Heart right ventricle (tissue), 16 donors: ENCODE measurements around the gene ZSWIM8. TPM values are rescaled to one million over a fixed set of nuclear protein-coding genes. Genes with fewer than 3 reads are reported as not detected.

Experiments
- ATAC-seq, 8 donors: fragments of 200-7000 bp; cut with Tn5 transposase; one replicate each; pipeline ENCODE4 v1.9.1; 2020; ENCODE audit warnings: mild to moderate bottlenecking in 8 of 8, moderate library complexity in 8 of 8, moderate number of reproducible peaks in 1 of 8
- DNase-seq, 2 donors: peaks; one replicate each; pipeline ENCODE4 v3.0.0-alpha.2; 2020
- H3K27ac ChIP-seq, 10 donors: fragments of 200-600 bp; sonication (generic) in 2 of 10; one replicate each; pipeline versions ENCODE4 v1.5.0 to v1.8.0; 2020 to 2022; ENCODE audit warnings: mild to moderate bottlenecking in 3 of 10
- H3K27me3 ChIP-seq, 7 donors: fragments of 200-600 bp; one replicate each; pipeline ENCODE4 v1.8.0; 2021 to 2022; ENCODE audit warnings: mild to moderate bottlenecking in 2 of 7
- H3K36me3 ChIP-seq, 9 donors: fragments of 200-600 bp; sonication (generic) in 1 of 9; one replicate each; pipeline versions ENCODE4 v1.5.0 to v1.8.0; 2020 to 2022; ENCODE audit warnings: mild to moderate bottlenecking in 2 of 9
- H3K4me1 ChIP-seq, 9 donors: fragments of 200-600 bp; sonication (generic) in 1 of 9; one replicate each; pipeline versions ENCODE4 v1.5.0 to v1.8.0; 2020 to 2022; ENCODE audit warnings: mild to moderate bottlenecking in 4 of 9
- H3K4me3 ChIP-seq, 10 donors: fragments of 200-600 bp; sonication (generic) in 2 of 10; one replicate each; pipeline versions ENCODE4 v1.5.0 to v1.8.0; 2020 to 2022; ENCODE audit warnings: mild to moderate bottlenecking in 7 of 10, moderate library complexity in 2 of 10
- H3K9me3 ChIP-seq, 11 donors: fragments of 200-600 bp in 10 of 11; sonication (generic) in 2 of 11; one replicate each; pipeline versions ENCODE4 v1.5.0 to v1.8.0; 2013 to 2022; ENCODE audit warnings: mild to moderate bottlenecking in 2 of 11, control low read depth in 1 of 11, moderate library complexity in 1 of 11
- WGBS, 2 donors: extraction: QIAGEN DNeasy Blood & Tissue Kit; methylation state at CpG; one replicate each; pipeline ENCODE4 v1.1.7; 2013; ENCODE audit warnings: inconsistent platforms in 1 of 2; 5-methylcytosine and 5-hydroxymethylcytosine counted together
- intact Hi-C, 10 donors: fragments of 100-400 bp; cut with DNase I; formaldehyde crosslinking; loops; one replicate each; pipeline versions ENCODE4 v1.11.1 to v1.14.2; 2022
- polyA plus RNA-seq, 2 donors: library from polyadenylated mRNA; stranded (reverse); fragments of 200-250 nt; gene quantifications; one replicate each; pipeline ENCODE4 v1.2.3, GENCODE V29; 2013
- total RNA-seq, 10 donors: library from RNA; stranded (reverse); fragmentation: NEBNext Ultra II Directional in 3 of 10; extraction: Animal tissue kit (Norgen Biotek cat#: 25700) in 3 of 10; gene quantifications; one replicate each; pipeline versions ENCODE4 v1.2.1 to v1.2.4, GENCODE V29; 2021 to 2023
- TF ChIP-seq, protein P1 (sequence below), 9 donors: fragments of 200-600 bp; sonication (generic) in 2 of 9; IDR thresholded peaks; one replicate each; pipeline versions ENCODE4 v1.5.0 to v1.8.0; 2021 to 2022; ENCODE audit warnings: antibody characterized with exemption in 9 of 9, mild to moderate bottlenecking in 5 of 9, moderate library complexity in 1 of 9
- donor health status: Arrhythmogenic right ventricular cardiomyopathy.
- donor health status: ischemic (EF 13 %, LVEDD 7.1; RV severe dilation, severe dysfunction).
- donor health status: healthy with polysubstance abuse.
- donor health status: DM: no; HTN: yes; CAD: no.
- donor health status: DM: no; HTN: no; CAD: no.
- donor health status: ischemic (EF 25% LVEDD 6.9; RV normal size, moderate dysfunction).
- donor health status: ischemic (EF 25% LVEDD 5.7; RV mildly dilated, moderate dysfunction).
- donor health status: healthy.
- donor health status: DM: yes; HTN: yes; CAD: no.
- donor health status: Ischemic cardiomyopathy.
- donor health status: ischemic (EF 35%, LVEDD 5.7; RV mildly dilated, moderate dysfunction).
- donor health status: nonischemic (EF 11% LVEDD 7.7; RV severe dilation, severe dysfunction).
- donor health status: DM: yes; HTN: yes; CAD: no.
- donor health status: PGD.
- donor health status: ischemic (EF 29% LVEDD 5.4; RV normal size, mild dysfunction).
- donor health status: nonischemic (EF 23%, LVEDD 6.1; RV moderate dilation, normal function).

The ZSWIM8 gene
- total and polyA plus RNA-seq, 12 donors, result 35.2 to 139 (median 47.0) TPM

DNA sequence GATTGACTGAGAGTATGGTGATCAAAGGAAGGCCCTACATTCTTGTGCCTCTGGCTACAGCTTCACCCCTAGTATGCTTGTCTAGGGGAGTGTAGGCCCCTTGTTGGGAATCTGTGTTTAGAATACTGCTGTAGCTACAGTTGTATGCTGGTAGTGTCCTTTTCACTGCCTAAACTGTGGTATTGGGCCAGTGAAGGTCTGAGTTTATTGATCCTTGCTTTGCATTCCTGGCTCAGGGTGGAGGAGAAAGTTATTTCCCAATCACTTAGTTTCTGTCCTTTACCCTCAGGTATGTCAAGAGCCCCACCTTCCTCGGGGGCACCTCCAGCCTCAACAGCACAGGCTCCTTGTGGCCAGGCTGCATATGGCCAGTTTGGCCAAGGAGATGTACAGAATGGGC lies 34.6 kb upstream of the ZSWIM8 start:
- WGBS, 2 donors, result 92 to 100% methylated on average over 1 of the region's 1 CpG
- H3K4me1 ChIP-seq, result peaks cover 0 to 42% (median 33%) of the 10 kb centered on the region in 9 donors
- peaks cover 0 to 97% (median 73%) of the 10 kb centered on the region in 9 donors for H3K36me3 ChIP-seq

DNA sequence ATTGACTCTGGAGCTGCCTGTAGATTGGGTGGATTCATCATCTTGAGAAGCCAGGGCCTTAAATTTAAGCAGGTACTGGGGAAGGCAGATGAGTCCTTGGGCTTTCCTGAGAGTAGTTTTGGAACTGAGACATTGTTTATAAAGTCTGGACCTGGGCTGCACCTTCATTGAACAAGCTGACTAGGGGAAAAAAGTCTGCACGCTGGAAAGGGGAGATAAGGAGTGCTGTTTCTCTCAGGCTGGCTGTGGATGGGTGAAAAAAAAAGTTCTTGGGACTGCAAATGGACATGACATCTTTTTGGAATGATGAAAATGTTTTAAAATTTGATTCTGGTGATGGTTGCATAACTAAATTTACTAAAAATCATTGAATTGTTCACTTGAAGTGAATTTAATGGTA lies 29.2 kb upstream of the ZSWIM8 start:
- H3K36me3 ChIP-seq, result peaks cover 0 to 99% (median 60%) of the 10 kb centered on the region in 9 donors
- H3K4me3 ChIP-seq, result no peak overlapping the region
- 31 to 32% methylated on average over 1 of the region's 1 CpG for WGBS, 2 donors
- no peaks in the 10 kb centered on the region for H3K27me3 ChIP-seq
- H3K27ac ChIP-seq, result no peak overlapping the region
- H3K9me3 ChIP-seq, result no peaks in the 10 kb centered on the region
- intact Hi-C loops, result no loop called here
- no peak for DNase-seq
- TF ChIP-seq, protein P1, sequence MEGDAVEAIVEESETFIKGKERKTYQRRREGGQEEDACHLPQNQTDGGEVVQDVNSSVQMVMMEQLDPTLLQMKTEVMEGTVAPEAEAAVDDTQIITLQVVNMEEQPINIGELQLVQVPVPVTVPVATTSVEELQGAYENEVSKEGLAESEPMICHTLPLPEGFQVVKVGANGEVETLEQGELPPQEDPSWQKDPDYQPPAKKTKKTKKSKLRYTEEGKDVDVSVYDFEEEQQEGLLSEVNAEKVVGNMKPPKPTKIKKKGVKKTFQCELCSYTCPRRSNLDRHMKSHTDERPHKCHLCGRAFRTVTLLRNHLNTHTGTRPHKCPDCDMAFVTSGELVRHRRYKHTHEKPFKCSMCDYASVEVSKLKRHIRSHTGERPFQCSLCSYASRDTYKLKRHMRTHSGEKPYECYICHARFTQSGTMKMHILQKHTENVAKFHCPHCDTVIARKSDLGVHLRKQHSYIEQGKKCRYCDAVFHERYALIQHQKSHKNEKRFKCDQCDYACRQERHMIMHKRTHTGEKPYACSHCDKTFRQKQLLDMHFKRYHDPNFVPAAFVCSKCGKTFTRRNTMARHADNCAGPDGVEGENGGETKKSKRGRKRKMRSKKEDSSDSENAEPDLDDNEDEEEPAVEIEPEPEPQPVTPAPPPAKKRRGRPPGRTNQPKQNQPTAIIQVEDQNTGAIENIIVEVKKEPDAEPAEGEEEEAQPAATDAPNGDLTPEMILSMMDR (IDR thresholded peaks at IDR 0.05), result no peak
- peaks cover 0 to 13% (median 0%) of the 10 kb centered on the region in 9 donors for H3K4me1 ChIP-seq
- no peak for ATAC-seq

More for the DNA sequence above, 34.6 kb upstream of the ZSWIM8 start:
- Histone ChIP-seq H3K27ac (no peak overlapping the region), H3K9me3 (no peaks in the 10 kb centered on the region), H3K27me3 (no peaks in the 10 kb centered on the region), H3K4me3 (no peak overlapping the region)
- peak in 1 of 8 donors; percentile 36 for ATAC-seq
- TF ChIP-seq, protein P1 (IDR thresholded peaks at IDR 0.05), result no peak
- no peak for DNase-seq
- intact Hi-C loops, result no loop called here

DNA sequence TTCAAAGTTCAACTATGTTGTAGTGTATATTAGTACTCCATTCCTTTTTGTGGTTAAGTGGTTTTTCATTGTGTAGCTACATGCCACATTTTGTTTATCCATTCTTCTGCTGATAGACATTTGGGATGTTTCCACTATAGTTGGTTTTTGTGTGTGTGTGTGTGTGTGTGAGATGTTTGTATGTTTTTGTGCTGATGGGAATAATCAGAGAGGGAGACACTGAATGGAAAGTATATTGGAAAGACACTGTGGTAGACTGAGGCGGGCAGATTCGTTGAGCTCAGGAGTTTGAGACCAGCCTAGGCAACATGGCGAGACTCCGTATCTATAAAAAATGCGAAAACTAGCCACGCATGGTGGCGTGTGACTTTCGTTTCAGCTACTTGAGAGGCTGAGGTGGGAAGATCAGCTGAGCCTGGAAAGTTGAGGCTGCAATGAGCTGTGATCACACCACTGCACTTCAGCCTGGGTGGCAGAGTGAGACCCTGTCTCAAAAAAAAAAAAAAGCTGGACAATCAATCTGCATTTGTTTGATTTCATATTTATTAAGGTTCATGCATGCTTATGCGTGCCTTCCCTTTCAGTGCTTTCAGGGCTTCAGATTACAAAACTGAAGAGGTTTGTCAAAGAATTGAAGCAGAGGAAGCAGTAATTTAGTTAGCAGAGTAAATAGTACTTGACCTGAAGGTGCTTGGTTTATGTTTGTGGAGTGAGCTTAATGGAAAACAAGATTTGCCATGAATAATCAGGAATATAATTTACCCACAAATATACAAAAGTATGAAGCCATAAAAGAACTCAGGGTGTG lies 26.5 kb upstream of the ZSWIM8 start:
- H3K36me3 ChIP-seq, result peaks cover 0 to 99% (median 54%) of the 10 kb centered on the region in 9 donors
- no peak for ATAC-seq
- H3K9me3 ChIP-seq, result no peaks in the 10 kb centered on the region
- intact Hi-C loops, result no loop called here
- no peak overlapping the region for H3K4me3 ChIP-seq
- TF ChIP-seq, protein P1 (IDR thresholded peaks at IDR 0.05), result no peak
- DNase-seq, result no peak
- H3K27me3 ChIP-seq, result no peaks in the 10 kb centered on the region
- H3K4me1 ChIP-seq, result peaks cover 0 to 13% (median 0%) of the 10 kb centered on the region in 9 donors
- H3K27ac ChIP-seq, result peak overlapping the region in 1 of 10 donors; percentile 67
- whole genome bisulfite sequencing, 2 donors, result 96% methylated on average over 9 of the region's 9 CpGs

DNA sequence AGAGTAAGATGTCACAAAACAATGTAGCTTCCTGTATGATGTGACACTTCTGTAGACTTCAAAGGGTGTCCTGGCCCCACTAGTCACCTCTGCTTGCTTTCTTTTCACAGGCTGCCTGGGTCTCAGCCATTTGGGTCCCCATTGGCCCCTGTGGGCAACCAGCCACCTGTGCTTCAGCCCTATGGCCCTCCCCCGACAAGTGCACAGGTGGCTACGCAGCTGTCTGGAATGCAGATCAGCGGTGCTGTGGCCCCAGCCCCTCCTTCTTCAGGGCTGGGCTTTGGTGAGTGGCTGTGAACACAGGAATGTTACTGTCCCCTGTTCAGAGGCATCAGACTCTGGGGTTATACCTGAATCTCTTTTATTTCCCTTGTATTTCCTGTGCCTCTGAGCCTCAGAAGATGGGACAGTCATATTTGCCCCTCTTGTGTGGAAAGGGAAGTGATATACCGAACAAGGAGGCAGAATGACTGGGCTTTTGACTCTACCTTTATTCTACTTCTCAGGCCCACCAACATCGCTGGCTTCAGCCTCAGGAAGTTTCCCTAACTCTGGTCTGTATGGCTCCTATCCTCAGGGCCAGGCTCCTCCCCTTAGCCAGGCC lies 25.8 kb upstream of the ZSWIM8 start:
- Histone ChIP-seq H3K4me3 (no peak overlapping the region), H3K4me1 (peaks cover 0 to 13% (median 0%) of the 10 kb centered on the region in 9 donors), H3K36me3 (peaks cover 0 to 99% (median 54%) of the 10 kb centered on the region in 9 donors), H3K27ac (peak overlapping the region in 1 of 10 donors; percentile 67), H3K27me3 (no peaks in the 10 kb centered on the region), H3K9me3 (no peaks in the 10 kb centered on the region)
- ATAC-seq (peak in 1 of 8 donors; percentile 17), DNase-seq (no peak)
- intact Hi-C loops, result no loop called here
- TF ChIP-seq, protein P1 (IDR thresholded peaks at IDR 0.05), result no peak
- WGBS, 2 donors, result 79 to 86% methylated on average over 5 of the region's 5 CpGs
